GM12878 (cell line): ENCODE data around the gene PRDM2. TPM values are rescaled to one million over a fixed set of nuclear protein-coding genes. Genes with fewer than 3 reads are reported as not detected.
A peak's percentile ranks its signal among the peaks of the same experiment; 100 is the strongest.

ENCODE experiments used
- ATAC-seq: fragments of 200-7000 bp; cut with Tn5 transposase; 3 replicates; pipeline ENCODE4 v1.9.1; 2020; ENCODE audit warnings: mild to moderate bottlenecking, moderate library complexity
- BruUV-seq: library from RNA; stranded (reverse); fragments of 400-500 nt; replicated peaks from 2 replicates; lab custom pipeline; 2021; lab: Mats Ljungman, UMichigan
- CTCF ChIA-PET: fragments of 300-600 bp; sonication (Branson Sonifier 250); formaldehyde crosslinking; extraction: SDS; loops from one replicate; lab custom pipeline; 2021; ENCODE audit warnings: inconsistent platforms; lab: Yijun Ruan, JAX
- POLR2A ChIA-PET: fragments of 350-600 bp; formaldehyde crosslinking; extraction: SDS; loops from one replicate; lab custom pipeline; 2021; ENCODE audit warnings: inconsistent platforms; lab: Charles Lee
- RAD21 ChIA-PET: fragments of 300-600 bp; sonication (Branson Sonifier 250); formaldehyde crosslinking; loops from one replicate; lab custom pipeline; 2023; ENCODE audit warnings: antibody characterized with exemption; ENCODE audit not compliant: unreplicated experiment; lab: Charles Lee
- SMC1A ChIA-PET: fragments of 300-600 bp; sonication (Branson Sonifier 250); formaldehyde crosslinking; loops from one replicate; lab custom pipeline; 2023; ENCODE audit not compliant: unreplicated experiment, uncharacterized antibody; lab: Charles Lee
- DNase-seq: peaks from one replicate; pipeline ENCODE4 v3.0.0-alpha.2; 2011; ENCODE audit warnings: low read depth, low spot score
- FAIRE-seq: peaks from 3 replicates; lab custom pipeline; 2011; peaks lifted over from hg19 to GRCh38; lab: Jason Lieb, UNC
- H2AFZ ChIP-seq: 2 replicates; pipeline ENCODE4 v1.6.0; 2011; ENCODE audit warnings: low read depth, low read length, control low read depth; ENCODE audit not compliant: control insufficient read depth
- H3K27ac ChIP-seq: 2 replicates; pipeline ENCODE4 v1.5.1; 2011; ENCODE audit warnings: control low read depth; ENCODE audit not compliant: control insufficient read depth, insufficient read depth
- H3K27me3 ChIP-seq, 2 experiments: replicated peaks in 1 of 2; 2 replicates each; pipeline versions ENCODE4 v1.6.0 to v1.6.1; 2011; ENCODE audit warnings: low read length in 1 of 2; ENCODE audit not compliant: control insufficient read depth in 2 of 2, insufficient read depth in 2 of 2
- H3K36me3 ChIP-seq, 2 experiments: 2 replicates each; pipeline ENCODE4 v1.5.1; 2011; ENCODE audit warnings: low read length in 1 of 2; ENCODE audit not compliant: control insufficient read depth in 2 of 2, insufficient read depth in 2 of 2
- H3K4me1 ChIP-seq: 2 replicates; pipeline ENCODE4 v1.6.1; 2011; ENCODE audit warnings: mild to moderate bottlenecking, low read length, moderate library complexity, mixed read lengths; ENCODE audit not compliant: control insufficient read depth, insufficient read depth
- H3K4me2 ChIP-seq: 2 replicates; pipeline ENCODE4 v1.6.0; 2011; ENCODE audit warnings: control low read depth; ENCODE audit not compliant: control insufficient read depth, insufficient read depth
- H3K4me3 ChIP-seq: fragments of 200-600 bp; sonication (generic); 2 replicates; pipeline ENCODE4 v1.5.1; 2016
- H3K79me2 ChIP-seq: 2 replicates; pipeline ENCODE4 v1.6.0; 2011; ENCODE audit warnings: low read length; ENCODE audit not compliant: control insufficient read depth, insufficient read depth
- H3K9ac ChIP-seq: 2 replicates; pipeline ENCODE4 v1.8.0; 2011; ENCODE audit warnings: low read length, control low read depth, mixed read lengths; ENCODE audit not compliant: control insufficient read depth, insufficient read depth
- H3K9me3 ChIP-seq: replicated peaks from 3 replicates; pipeline ENCODE4 v1.5.1; 2011; ENCODE audit warnings: mild to moderate bottlenecking, low read length; ENCODE audit not compliant: control insufficient read depth, insufficient read depth
- H4K20me1 ChIP-seq: 2 replicates; pipeline ENCODE4 v1.6.0; 2011; ENCODE audit not compliant: control insufficient read depth, insufficient read depth
- BACH1 ChIP-seq: fragments of 450-650 bp; IDR thresholded peaks from 2 replicates; pipeline ENCODE4 v1.6.1; 2017; ENCODE audit warnings: mild to moderate bottlenecking, borderline replicate concordance
- CEBPB ChIP-seq, 2 experiments: fragments of 150-350 bp in 1 of 2; IDR thresholded peaks; 2 replicates each; pipeline ENCODE4 v1.6.1; 2012 to 2014; ENCODE audit warnings: low read depth in 2 of 2, low read length in 2 of 2, borderline replicate concordance in 1 of 2, inconsistent platforms in 1 of 2
- CHD4 ChIP-seq: fragments of 200-600 bp; sonication (generic); IDR thresholded peaks from 2 replicates; pipeline ENCODE4 v1.6.1; 2016; ENCODE audit warnings: mild to moderate bottlenecking
- EED ChIP-seq: sonication (generic); IDR thresholded peaks from 2 replicates; pipeline ENCODE4 v1.6.1; 2016; ENCODE audit warnings: antibody characterized with exemption, low read depth
- GABPA ChIP-seq: IDR thresholded peaks from 2 replicates; pipeline ENCODE4 v1.6.1; 2014; ENCODE audit warnings: antibody characterized with exemption, low read depth, mild to moderate bottlenecking, inconsistent platforms
- HDAC6 ChIP-seq: fragments of 200-600 bp; sonication (generic); IDR thresholded peaks from one replicate; pipeline ENCODE4 v1.8.0; 2017; ENCODE audit warnings: antibody characterized with exemption; ENCODE audit not compliant: unreplicated experiment
- NBN ChIP-seq: fragments of 450-650 bp; IDR thresholded peaks from 2 replicates; pipeline ENCODE4 v1.6.1; 2016
- POLR2AphosphoS2 ChIP-seq: IDR thresholded peaks from 2 replicates; pipeline ENCODE4 v1.6.1; 2011; ENCODE audit warnings: low read depth, mild to moderate bottlenecking, low read length, improper control_type of control experiment, moderate library complexity
- POU2F2 ChIP-seq: IDR thresholded peaks from 3 replicates; pipeline ENCODE4 v1.6.1; 2011; ENCODE audit warnings: low read depth, mild to moderate bottlenecking, low read length, borderline replicate concordance
- SPI1 ChIP-seq: IDR thresholded peaks from 2 replicates; pipeline ENCODE4 v1.6.1; 2011; ENCODE audit warnings: low read depth, mild to moderate bottlenecking, low read length, moderate library complexity, borderline replicate concordance; ENCODE audit not compliant: insufficient read depth
- YBX1 ChIP-seq: fragments of 450-650 bp; IDR thresholded peaks from 2 replicates; pipeline ENCODE4 v1.6.1; 2016; ENCODE audit warnings: antibody characterized with exemption
- YY1 ChIP-seq: IDR thresholded peaks from 2 replicates; pipeline ENCODE4 v1.6.1; 2011; ENCODE audit warnings: low read depth, mild to moderate bottlenecking, low read length
- ZNF274 ChIP-seq: IDR thresholded peaks from one replicate; pipeline ENCODE4 v1.8.0; 2011; ENCODE audit not compliant: insufficient read length, insufficient read depth
- WGBS: methylation state at CpG from one replicate; pipeline ENCODE4 v1.1.6; 2016; ENCODE audit warnings: low lambda C conversion rate; ENCODE audit not compliant: insufficient replicate concordance, insufficient coverage; ENCODE audit errors: missing lambda C conversion rate; 5-methylcytosine and 5-hydroxymethylcytosine counted together
- in situ Hi-C: fragments of 300-500 bp; cut with MboI; formaldehyde crosslinking; loops from 9 replicates; pipeline ENCODE4 v1.14.3; 2018; ENCODE audit warnings: mixed read lengths
- intact Hi-C: fragments of 100-400 bp; cut with micrococcal nuclease; formaldehyde crosslinking; loops from one replicate; pipeline ENCODE4 v1.14.2; 2022; ENCODE audit not compliant: unreplicated experiment
- polyA plus RNA-seq, 11 experiments: library from polyadenylated mRNA; depleted of rRNA in 4 of 11; unstranded in 6 of 11; stranded (reverse) in 5 of 11; fragments of >200 nt; fragmentation: Nextera tagmentation in 4 of 11; fragmentation: Illumina TruSeq in 1 of 11; extraction: Ambion mirVana in 4 of 11; extraction: Trizol in 1 of 11; gene quantifications; 1 replicate in 1 of 11; 2 replicates in 10 of 11; pipeline versions ENCODE4 v1.2.1 to v1.2.3, GENCODE V29; 2011 to 2016; ENCODE audit warnings: inconsistent platforms in 2 of 11, missing spikeins in 2 of 11, low read depth in 1 of 11
- total RNA-seq, 4 experiments: library from RNA; depleted of rRNA in 3 of 4; stranded (reverse); fragments of >200 nt in 3 of 4; fragmentation: Illumina TruSeq in 1 of 4; extraction: Trizol in 1 of 4; gene quantifications; 2 replicates each; pipeline versions ENCODE4 v1.2.1 to v1.2.3, GENCODE V29; 2013 to 2021
- TF ChIP-seq, protein P1 (sequence below): IDR thresholded peaks from 2 replicates; pipeline ENCODE4 v1.6.1; 2011; ENCODE audit warnings: mild to moderate bottlenecking, low read depth, low read length, moderate library complexity; ENCODE audit not compliant: insufficient replicate concordance
- TF ChIP-seq, protein P2 (sequence below): IDR thresholded peaks from 2 replicates; pipeline ENCODE4 v1.6.1; 2011; ENCODE audit warnings: low read depth, mild to moderate bottlenecking, low read length, moderate library complexity, borderline replicate concordance; ENCODE audit errors: extremely low read depth
- TF ChIP-seq, protein P3 (sequence below): fragments of 450-650 bp; formaldehyde crosslinking; IDR thresholded peaks from 2 replicates; pipeline ENCODE4 v1.4.0; 2020; ENCODE audit warnings: mild to moderate bottlenecking, moderate library complexity

Gene PRDM2
- total and polyA plus RNA-seq, 10 of the 15 experiments (the other 5 are each of a cell fraction or from before 2014, with no cell fraction given): 8.4 to 45.1 (median 23.5) TPM

DNA sequence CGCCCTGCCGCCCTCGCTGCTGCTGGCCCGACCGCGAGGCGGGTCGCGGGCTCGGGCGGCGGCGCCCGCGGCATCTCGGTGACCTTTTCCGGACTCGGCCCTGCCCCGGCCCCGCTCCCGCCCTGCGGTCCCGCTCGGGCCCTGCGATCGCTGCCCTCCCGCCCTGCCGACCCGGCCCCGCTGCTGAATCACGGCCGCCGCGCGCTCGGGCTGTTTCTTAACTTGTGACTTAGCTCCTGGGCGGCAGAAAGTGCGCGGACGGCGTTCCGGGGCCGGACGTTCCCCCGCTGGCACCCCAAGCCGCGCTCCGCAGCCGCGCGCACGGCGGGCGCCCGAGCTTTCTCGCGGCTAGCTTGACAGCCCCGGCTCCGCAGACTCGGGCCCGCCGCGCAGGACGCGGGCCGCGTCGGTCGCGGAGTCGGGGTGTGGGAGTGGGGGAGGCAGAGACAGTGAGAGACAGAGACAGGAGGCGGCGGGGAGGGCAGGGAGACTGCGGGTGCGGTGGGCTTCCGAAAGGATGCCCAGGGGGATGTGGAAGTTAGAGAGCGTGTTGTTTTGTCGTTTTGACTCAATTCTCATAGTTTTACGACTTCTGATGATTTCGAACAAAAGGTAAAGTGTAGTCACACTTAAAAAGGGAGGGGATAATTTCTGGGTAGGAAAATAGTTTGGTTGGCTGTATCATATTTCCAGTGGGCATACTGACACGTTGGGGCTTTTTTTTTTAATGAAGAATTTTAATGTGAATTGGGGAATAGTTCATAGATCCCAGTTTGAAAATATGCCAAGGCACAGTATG is 49.8 kb downstream of the PRDM2 start (continued):
- TF ChIP-seq HDAC6 (no peak), NBN (0 out of 2 replicates have a peak, but pooled peaks have one; percentile 19), YBX1 (no peak), POU2F2 (no peak), EED (no peak)

DNA sequence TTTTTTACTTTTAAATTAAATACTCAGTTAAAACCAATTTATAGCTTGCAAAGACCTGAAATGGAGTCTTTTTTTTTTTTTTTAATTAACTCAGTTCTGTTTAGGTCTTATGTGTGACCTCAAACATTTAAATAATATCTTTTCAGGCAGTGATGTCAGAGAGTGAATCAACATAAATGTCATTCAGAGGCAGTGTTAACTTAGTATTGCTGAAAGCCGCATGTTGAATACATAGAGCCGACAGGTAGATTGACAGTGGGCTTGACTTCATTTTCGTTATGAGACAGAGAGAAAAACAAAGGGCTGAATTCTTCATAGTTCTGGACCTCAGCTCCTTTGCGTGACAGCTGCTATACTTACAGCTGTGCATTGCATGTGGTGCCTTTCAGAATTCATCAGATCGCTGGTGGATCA is 51.5 kb downstream of the PRDM2 start:
- 35% methylated on average over 5 of the region's 5 CpGs for WGBS
- peaks cover 26% of the 10 kb centered on the region for H3K4me1 ChIP-seq
- ChIA-PET CTCF (interaction anchor here (0.6 to 1.6 kb wide), 8 partner anchors 19 to 62 kb away, joined by 3 to 8 read pairs (median 4); no protein-coding TSS in a partner anchor), POLR2A (interaction anchor here (0.7 to 1.1 kb wide), 2 partner anchors 31 to 49 kb away, joined by 3 to 4 read pairs; no protein-coding TSS in a partner anchor), SMC1A (interaction anchor here (0.6 to 2.8 kb wide), 8 partner anchors 9 to 1510 kb away, joined by 3 to 18 read pairs (median 4); no protein-coding TSS in a partner anchor), RAD21 (interaction anchor here (0.9 to 1.9 kb wide), 4 partner anchors 26 to 84 kb away, joined by 3 to 6 read pairs (median 5); no protein-coding TSS in a partner anchor)
- no peaks in the 10 kb centered on the region for H3K9me3 ChIP-seq
- H3K27me3 ChIP-seq: no peaks in the 10 kb centered on the region
- H3K4me2 ChIP-seq: peak overlapping the region; percentile 39
- H3K9ac ChIP-seq: no peak overlapping the region
- H4K20me1 ChIP-seq: peaks cover 3% of the 10 kb centered on the region; the same call in 1 of the 2 replicates
- peak overlapping the region; percentile 84 for H3K4me3 ChIP-seq
- H2AFZ ChIP-seq: no peak overlapping the region
- no peak overlapping the region for H3K27ac ChIP-seq
- peaks cover 75% of the 10 kb centered on the region for H3K79me2 ChIP-seq
- intact Hi-C loops: loop anchor here (5.0 kb wide), 1 partner anchor 49 kb away; the partner anchor contains the start of gene PRDM2
- in situ Hi-C loops: no loop called here
- FAIRE-seq (peak; percentile 38), DNase-seq (peak; percentile 37), ATAC-seq (peak; percentile 8)
- peaks cover 4 to 10% of the 10 kb centered on the region in 2 experiments for H3K36me3 ChIP-seq
- no TSS peak for BruUV-seq
- TF ChIP-seq ZNF274: no peak
- no peak for TF ChIP-seq POLR2AphosphoS2
- no peak for TF ChIP-seq GABPA
- TF ChIP-seq, protein P1, sequence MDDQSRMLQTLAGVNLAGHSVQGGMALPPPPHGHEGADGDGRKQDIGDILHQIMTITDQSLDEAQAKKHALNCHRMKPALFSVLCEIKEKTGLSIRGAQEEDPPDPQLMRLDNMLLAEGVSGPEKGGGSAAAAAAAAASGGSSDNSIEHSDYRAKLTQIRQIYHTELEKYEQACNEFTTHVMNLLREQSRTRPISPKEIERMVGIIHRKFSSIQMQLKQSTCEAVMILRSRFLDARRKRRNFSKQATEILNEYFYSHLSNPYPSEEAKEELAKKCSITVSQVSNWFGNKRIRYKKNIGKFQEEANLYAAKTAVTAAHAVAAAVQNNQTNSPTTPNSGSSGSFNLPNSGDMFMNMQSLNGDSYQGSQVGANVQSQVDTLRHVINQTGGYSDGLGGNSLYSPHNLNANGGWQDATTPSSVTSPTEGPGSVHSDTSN: peak; percentile 73
- TF ChIP-seq, protein P2, sequence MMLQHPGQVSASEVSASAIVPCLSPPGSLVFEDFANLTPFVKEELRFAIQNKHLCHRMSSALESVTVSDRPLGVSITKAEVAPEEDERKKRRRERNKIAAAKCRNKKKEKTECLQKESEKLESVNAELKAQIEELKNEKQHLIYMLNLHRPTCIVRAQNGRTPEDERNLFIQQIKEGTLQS: no peak
- TF ChIP-seq, protein P3, sequence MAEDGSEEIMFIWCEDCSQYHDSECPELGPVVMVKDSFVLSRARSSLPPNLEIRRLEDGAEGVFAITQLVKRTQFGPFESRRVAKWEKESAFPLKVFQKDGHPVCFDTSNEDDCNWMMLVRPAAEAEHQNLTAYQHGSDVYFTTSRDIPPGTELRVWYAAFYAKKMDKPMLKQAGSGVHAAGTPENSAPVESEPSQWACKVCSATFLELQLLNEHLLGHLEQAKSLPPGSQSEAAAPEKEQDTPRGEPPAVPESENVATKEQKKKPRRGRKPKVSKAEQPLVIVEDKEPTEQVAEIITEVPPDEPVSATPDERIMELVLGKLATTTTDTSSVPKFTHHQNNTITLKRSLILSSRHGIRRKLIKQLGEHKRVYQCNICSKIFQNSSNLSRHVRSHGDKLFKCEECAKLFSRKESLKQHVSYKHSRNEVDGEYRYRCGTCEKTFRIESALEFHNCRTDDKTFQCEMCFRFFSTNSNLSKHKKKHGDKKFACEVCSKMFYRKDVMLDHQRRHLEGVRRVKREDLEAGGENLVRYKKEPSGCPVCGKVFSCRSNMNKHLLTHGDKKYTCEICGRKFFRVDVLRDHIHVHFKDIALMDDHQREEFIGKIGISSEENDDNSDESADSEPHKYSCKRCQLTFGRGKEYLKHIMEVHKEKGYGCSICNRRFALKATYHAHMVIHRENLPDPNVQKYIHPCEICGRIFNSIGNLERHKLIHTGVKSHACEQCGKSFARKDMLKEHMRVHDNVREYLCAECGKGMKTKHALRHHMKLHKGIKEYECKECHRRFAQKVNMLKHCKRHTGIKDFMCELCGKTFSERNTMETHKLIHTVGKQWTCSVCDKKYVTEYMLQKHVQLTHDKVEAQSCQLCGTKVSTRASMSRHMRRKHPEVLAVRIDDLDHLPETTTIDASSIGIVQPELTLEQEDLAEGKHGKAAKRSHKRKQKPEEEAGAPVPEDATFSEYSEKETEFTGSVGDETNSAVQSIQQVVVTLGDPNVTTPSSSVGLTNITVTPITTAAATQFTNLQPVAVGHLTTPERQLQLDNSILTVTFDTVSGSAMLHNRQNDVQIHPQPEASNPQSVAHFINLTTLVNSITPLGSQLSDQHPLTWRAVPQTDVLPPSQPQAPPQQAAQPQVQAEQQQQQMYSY (CRISPR knock-in tag): no peak
- TF ChIP-seq POU2F2: 0 out of 3 replicates have a peak, but pooled peaks have one; percentile 31
- no peak for TF ChIP-seq SPI1
- no peak for TF ChIP-seq YY1
- no peak for TF ChIP-seq CHD4
- TF ChIP-seq BACH1: no peak
- TF ChIP-seq CEBPB (IDR thresholded peaks at IDR 0.05; ENCODE audit: borderline replicate concordance in 1 of 2, low read depth in 2 of 2, low read length in 2 of 2): no peak
- TF ChIP-seq NBN: no peak
